ENCODE measurements around the gene LEAP2. TPM values are rescaled to one million over a fixed set of nuclear protein-coding genes. Genes with fewer than 3 reads are reported as not detected.

Gene LEAP2
- total RNA-seq, 1 experiment from 2014 or later, result 4.5 TPM

DNA sequence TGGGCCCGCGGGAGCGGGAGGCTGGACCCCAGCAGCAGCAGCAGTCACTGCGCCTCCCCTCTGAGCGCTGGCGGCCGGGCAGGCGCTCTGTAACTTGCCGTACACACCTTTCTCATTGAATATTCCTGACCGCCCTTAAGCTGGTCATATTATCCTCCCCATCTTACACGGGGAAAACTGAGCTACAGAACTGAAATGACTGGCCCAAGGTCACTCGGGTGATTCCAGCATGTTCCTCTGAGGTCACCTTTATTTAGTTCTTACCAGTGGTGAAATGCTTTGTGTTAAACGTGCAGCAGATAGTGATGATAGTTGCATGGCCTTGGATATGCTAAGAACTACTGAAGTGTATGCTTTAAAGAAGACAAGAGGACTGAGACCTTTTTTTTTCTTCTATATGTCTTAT lies 6.4 kb upstream of the LEAP2 start:
- CTCF ChIA-PET, result interaction anchor here (0.6 to 1.6 kb wide), 2 partner anchors 38 to 465 kb away, joined by 3 to 5 read pairs; no protein-coding TSS in a partner anchor
- Histone ChIP-seq H3K79me2 (ENCODE audit: low read depth) (peaks cover 19% of the 10 kb centered on the region), H3K4me2 (peak overlapping the region; percentile 96), H2AFZ (peak overlapping the region; percentile 90), H3K27me3 (ENCODE audit: insufficient read depth, low read depth) (no peaks in the 10 kb centered on the region), H3K4me3 (peak overlapping the region; percentile 76), H3K9me3 (ENCODE audit: insufficient read depth, low read depth) (no peaks in the 10 kb centered on the region), H3K9me2 (ENCODE audit: insufficient read depth) (no peaks in the 10 kb centered on the region), H3F3A (ENCODE audit: insufficient read depth, low read depth) (peaks cover 29% of the 10 kb centered on the region; the same call in 1 of the 2 replicates), H3K36me3 (ENCODE audit: low read depth) (peaks cover 20% of the 10 kb centered on the region; the same call in 1 of the 2 replicates), H4K20me1 (ENCODE audit: insufficient read depth) (no peaks in the 10 kb centered on the region), H3K4me1 (replicated peaks; ENCODE audit: insufficient read depth) (peaks cover 18% of the 10 kb centered on the region), H3K27ac (peak overlapping the region; percentile 69)
- DNase-seq, result no peak
- intact Hi-C loops (cut with micrococcal nuclease; ENCODE audit: unreplicated experiment), result loop anchor here (5.0 to 10.0 kb wide), 4 partner anchors 115 to 802 kb away; partner anchors contain the start of gene IL3
- no TSS peak for BruUV-seq (replicated peaks)
- TF ChIP-seq, protein P1, sequence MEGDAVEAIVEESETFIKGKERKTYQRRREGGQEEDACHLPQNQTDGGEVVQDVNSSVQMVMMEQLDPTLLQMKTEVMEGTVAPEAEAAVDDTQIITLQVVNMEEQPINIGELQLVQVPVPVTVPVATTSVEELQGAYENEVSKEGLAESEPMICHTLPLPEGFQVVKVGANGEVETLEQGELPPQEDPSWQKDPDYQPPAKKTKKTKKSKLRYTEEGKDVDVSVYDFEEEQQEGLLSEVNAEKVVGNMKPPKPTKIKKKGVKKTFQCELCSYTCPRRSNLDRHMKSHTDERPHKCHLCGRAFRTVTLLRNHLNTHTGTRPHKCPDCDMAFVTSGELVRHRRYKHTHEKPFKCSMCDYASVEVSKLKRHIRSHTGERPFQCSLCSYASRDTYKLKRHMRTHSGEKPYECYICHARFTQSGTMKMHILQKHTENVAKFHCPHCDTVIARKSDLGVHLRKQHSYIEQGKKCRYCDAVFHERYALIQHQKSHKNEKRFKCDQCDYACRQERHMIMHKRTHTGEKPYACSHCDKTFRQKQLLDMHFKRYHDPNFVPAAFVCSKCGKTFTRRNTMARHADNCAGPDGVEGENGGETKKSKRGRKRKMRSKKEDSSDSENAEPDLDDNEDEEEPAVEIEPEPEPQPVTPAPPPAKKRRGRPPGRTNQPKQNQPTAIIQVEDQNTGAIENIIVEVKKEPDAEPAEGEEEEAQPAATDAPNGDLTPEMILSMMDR (conservative IDR thresholded peaks at IDR 0.05), result no peak
- no peak for TF ChIP-seq EZH2 (IDR thresholded peaks at IDR 0.05; ENCODE audit: low read depth)
- POLR2A ChIA-PET (ENCODE audit: unreplicated experiment), result interaction anchor here (0.6 kb wide), 1 partner anchor 1184 kb away, joined by 23 read pairs; no protein-coding TSS in a partner anchor

GRCh38 chr5:132868754-132869153 lies 4.7 kb upstream of the LEAP2 start:
- ChIA-PET POLR2A (ENCODE audit: unreplicated experiment) (no interaction called here), CTCF (interaction anchor here (0.7 kb wide), 1 partner anchor 9 kb away, joined by 5 read pairs; no protein-coding TSS in a partner anchor)
- peaks cover 29% of the 10 kb centered on the region; the same call in 1 of the 2 replicates for H3F3A ChIP-seq (ENCODE audit: insufficient read depth, low read depth)
- no peaks in the 10 kb centered on the region for H3K9me3 ChIP-seq (ENCODE audit: insufficient read depth, low read depth)
- intact Hi-C loops (cut with micrococcal nuclease; ENCODE audit: unreplicated experiment), result loop anchor here (5.0 to 10.0 kb wide), 4 partner anchors 116 to 804 kb away; partner anchors contain the start of gene IL3
- no peak overlapping the region for H2AFZ ChIP-seq
- H3K79me2 ChIP-seq (ENCODE audit: low read depth), result peaks cover 19% of the 10 kb centered on the region
- H3K4me2 ChIP-seq, result no peak overlapping the region
- no peaks in the 10 kb centered on the region for H3K9me2 ChIP-seq (ENCODE audit: insufficient read depth)
- peaks cover 18% of the 10 kb centered on the region for H3K4me1 ChIP-seq (replicated peaks; ENCODE audit: insufficient read depth)
- BruUV-seq (replicated peaks), result no TSS peak
- H3K27me3 ChIP-seq (ENCODE audit: insufficient read depth, low read depth), result no peaks in the 10 kb centered on the region
- no peaks in the 10 kb centered on the region for H4K20me1 ChIP-seq (ENCODE audit: insufficient read depth)
- peaks cover 20% of the 10 kb centered on the region; the same call in 1 of the 2 replicates for H3K36me3 ChIP-seq (ENCODE audit: low read depth)
- no peak for TF ChIP-seq EZH2 (IDR thresholded peaks at IDR 0.05; ENCODE audit: low read depth)
- TF ChIP-seq, protein P1 (conservative IDR thresholded peaks at IDR 0.05), result no peak
- no peak overlapping the region for H3K4me3 ChIP-seq
- no peak overlapping the region for H3K27ac ChIP-seq
- DNase-seq, result no peak

GRCh38 chr5:132870801-132871200 lies 2.7 kb upstream of the LEAP2 start:
- Histone ChIP-seq H2AFZ (no peak overlapping the region), H3K27ac (no peak overlapping the region), H3K9me3 (ENCODE audit: insufficient read depth, low read depth) (no peaks in the 10 kb centered on the region), H4K20me1 (ENCODE audit: insufficient read depth) (no peaks in the 10 kb centered on the region), H3K4me2 (no peak overlapping the region), H3K9me2 (ENCODE audit: insufficient read depth) (no peaks in the 10 kb centered on the region), H3K79me2 (ENCODE audit: low read depth) (peaks cover 19% of the 10 kb centered on the region), H3F3A (ENCODE audit: insufficient read depth, low read depth) (peaks cover 29% of the 10 kb centered on the region; the same call in 1 of the 2 replicates), H3K4me3 (no peak overlapping the region), H3K27me3 (ENCODE audit: insufficient read depth, low read depth) (no peaks in the 10 kb centered on the region), H3K4me1 (replicated peaks; ENCODE audit: insufficient read depth) (peaks cover 10% of the 10 kb centered on the region), H3K36me3 (ENCODE audit: low read depth) (peaks cover 20% of the 10 kb centered on the region; the same call in 1 of the 2 replicates)
- ChIA-PET CTCF (no interaction called here), POLR2A (ENCODE audit: unreplicated experiment) (interaction anchor here (0.5 kb wide), 1 partner anchor 310 kb away, joined by 3 read pairs; no protein-coding TSS in a partner anchor)
- TF ChIP-seq, protein P1 (conservative IDR thresholded peaks at IDR 0.05), result no peak
- TF ChIP-seq EZH2 (IDR thresholded peaks at IDR 0.05; ENCODE audit: low read depth), result no peak
- BruUV-seq (replicated peaks), result no TSS peak
- intact Hi-C loops (cut with micrococcal nuclease; ENCODE audit: unreplicated experiment), result no loop called here
- no peak for DNase-seq
